Adrenal gland (tissue), 5 donors: ENCODE results near the gene NBPF11.

ENCODE experiments used
- POLR2A ChIP-seq, 2 donors: fragments of 450-650 bp; IDR thresholded peaks; one replicate each; pipeline ENCODE4 v1.6.1; 2017; ENCODE audit warnings: antibody characterized with exemption in 2 of 2, mild to moderate bottlenecking in 2 of 2, moderate library complexity in 1 of 2
- TF ChIP-seq, protein P1 (sequence below), 6 experiments: fragments of 450-650 bp in 4 of 6; fragments of 200-600 bp in 2 of 6; sonication (generic) in 1 of 6; IDR thresholded peaks; 1 replicate in 5 of 6; 2 replicates in 1 of 6; pipeline versions ENCODE4 v1.5.1 to v1.8.0; 2016 to 2021; ENCODE audit warnings: antibody characterized with exemption in 6 of 6, mild to moderate bottlenecking in 2 of 6, moderate library complexity in 1 of 6
- donor health status: DM: no; HTN: no; CAD: no.

DNA sequence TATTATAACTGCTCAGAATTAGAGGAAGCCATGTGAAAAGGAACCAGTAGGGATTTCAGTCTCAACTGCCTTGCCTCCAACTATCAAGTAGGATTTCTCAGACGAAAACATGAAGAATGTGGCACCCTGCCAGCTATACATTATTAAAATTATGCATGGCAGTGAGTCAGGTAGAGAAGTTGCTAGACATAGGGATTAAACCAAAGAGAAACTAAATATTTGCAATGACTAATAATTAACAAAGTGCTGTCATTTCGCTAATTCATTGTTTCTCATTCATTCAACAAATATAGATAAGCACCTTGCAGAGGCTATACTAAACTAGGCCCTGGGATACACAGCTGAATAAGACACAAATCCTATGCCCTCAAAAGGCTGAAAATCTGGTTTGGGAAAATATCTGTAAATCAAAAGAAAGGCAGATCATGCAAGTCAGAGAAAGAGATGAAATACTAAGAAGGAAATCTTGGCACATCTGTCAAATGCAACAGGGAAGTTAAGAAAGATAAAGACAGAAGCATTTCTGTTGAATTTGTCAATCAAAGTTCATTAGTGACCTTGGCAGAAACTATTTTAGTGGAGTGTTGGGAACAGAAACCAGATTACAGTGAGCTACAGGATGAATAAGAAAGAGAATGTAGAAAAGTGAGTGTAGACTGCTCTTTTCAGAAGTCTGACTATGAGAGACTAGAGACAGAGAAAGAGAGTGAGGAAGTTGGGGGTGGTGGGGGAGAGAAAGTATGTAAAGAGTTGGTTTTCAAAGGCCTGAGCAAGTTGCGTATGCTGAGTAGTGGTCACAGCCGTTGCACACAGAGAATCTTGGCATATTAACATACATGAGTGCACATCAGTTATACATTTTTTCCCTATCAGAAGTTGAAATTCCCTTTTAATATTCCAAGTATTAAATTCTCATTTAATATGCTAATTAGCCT lies 14.7 kb upstream of the NBPF11 start:
- TF ChIP-seq, protein P1, sequence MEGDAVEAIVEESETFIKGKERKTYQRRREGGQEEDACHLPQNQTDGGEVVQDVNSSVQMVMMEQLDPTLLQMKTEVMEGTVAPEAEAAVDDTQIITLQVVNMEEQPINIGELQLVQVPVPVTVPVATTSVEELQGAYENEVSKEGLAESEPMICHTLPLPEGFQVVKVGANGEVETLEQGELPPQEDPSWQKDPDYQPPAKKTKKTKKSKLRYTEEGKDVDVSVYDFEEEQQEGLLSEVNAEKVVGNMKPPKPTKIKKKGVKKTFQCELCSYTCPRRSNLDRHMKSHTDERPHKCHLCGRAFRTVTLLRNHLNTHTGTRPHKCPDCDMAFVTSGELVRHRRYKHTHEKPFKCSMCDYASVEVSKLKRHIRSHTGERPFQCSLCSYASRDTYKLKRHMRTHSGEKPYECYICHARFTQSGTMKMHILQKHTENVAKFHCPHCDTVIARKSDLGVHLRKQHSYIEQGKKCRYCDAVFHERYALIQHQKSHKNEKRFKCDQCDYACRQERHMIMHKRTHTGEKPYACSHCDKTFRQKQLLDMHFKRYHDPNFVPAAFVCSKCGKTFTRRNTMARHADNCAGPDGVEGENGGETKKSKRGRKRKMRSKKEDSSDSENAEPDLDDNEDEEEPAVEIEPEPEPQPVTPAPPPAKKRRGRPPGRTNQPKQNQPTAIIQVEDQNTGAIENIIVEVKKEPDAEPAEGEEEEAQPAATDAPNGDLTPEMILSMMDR (IDR thresholded peaks at IDR 0.05) = no peak
- TF ChIP-seq POLR2A (IDR thresholded peaks at IDR 0.05) = no peak
